ENCODE data around the gene MINDY4. TPM values are rescaled to one million over a fixed set of nuclear protein-coding genes. Genes with fewer than 3 reads are reported as not detected.

MINDY4 gene
- 3.8 TPM for total RNA-seq
- long read RNA-seq, partial matches to known transcripts = 3 of 7 reads
- long read RNA-seq, other reads (novel, unspliced or antisense) = 1 of 7 reads

GRCh38 chr7:30771174-30771879 is at the start of gene MINDY4:
Gene MINDY4, plus strand, starts transcription at chr7:30771417. Its CDS starts 77 bp downstream, at chr7:30771494.
- no peaks in the 10 kb centered on the region for H3K36me3 ChIP-seq
- intact Hi-C loops (cut with micrococcal nuclease) = no loop called here
- peak within 1 kb of the TSS; percentile 80 for H3K4me3 ChIP-seq
- no peaks in the 10 kb centered on the region for H3K9me3 ChIP-seq (replicated peaks)
- peak; percentile 88 for DNase-seq
- peak within 1 kb of the TSS; percentile 85 for H3K27ac ChIP-seq (replicated peaks)
- peaks cover 50% of the 10 kb centered on the region for H3K4me1 ChIP-seq
- no peaks in the 10 kb centered on the region for H3K27me3 ChIP-seq (ENCODE audit: low read depth)
- peak; percentile 8 for TF ChIP-seq CTCF (IDR thresholded peaks at IDR 0.05; ENCODE audit: borderline replicate concordance)

- Histone ChIP-seq H3K4me1 (no peaks in the 10 kb centered on the region), H3K27ac (replicated peaks) (no peak overlapping the region), H3K36me3 (no peaks in the 10 kb centered on the region), H3K27me3 (ENCODE audit: low read depth) (no peaks in the 10 kb centered on the region), H3K4me3 (no peak overlapping the region), H3K9me3 (replicated peaks) (peaks cover 22% of the 10 kb centered on the region)
- DNase-seq = no peak
- no peak for TF ChIP-seq CTCF (IDR thresholded peaks at IDR 0.05; ENCODE audit: borderline replicate concordance)
- intact Hi-C loops (cut with micrococcal nuclease) = no loop called here
Observed at GRCh38 chr7:30722187-30722586, 49.0 kb upstream of the MINDY4 start.

- intact Hi-C loops (cut with micrococcal nuclease) = no loop called here
Observed at GRCh38 chr7:30722671-30723070, 48.5 kb upstream of the MINDY4 start.

GRCh38 chr7:30723776-30724175 is 47.4 kb upstream of the MINDY4 start:
- no peaks in the 10 kb centered on the region for H3K4me1 ChIP-seq
- TF ChIP-seq CTCF (IDR thresholded peaks at IDR 0.05; ENCODE audit: borderline replicate concordance) = no peak
- H3K4me3 ChIP-seq = no peak overlapping the region
- no peaks in the 10 kb centered on the region for H3K36me3 ChIP-seq
- no peak for DNase-seq
- intact Hi-C loops (cut with micrococcal nuclease) = no loop called here
- H3K27ac ChIP-seq (replicated peaks) = no peak overlapping the region
- peaks cover 6% of the 10 kb centered on the region for H3K9me3 ChIP-seq (replicated peaks)
- H3K27me3 ChIP-seq (ENCODE audit: low read depth) = no peaks in the 10 kb centered on the region

More at GRCh38 chr7:30722671-30723070, 48.5 kb upstream of the MINDY4 start:
- no peak for TF ChIP-seq CTCF (IDR thresholded peaks at IDR 0.05; ENCODE audit: borderline replicate concordance)
- Histone ChIP-seq H3K27me3 (ENCODE audit: low read depth) (no peaks in the 10 kb centered on the region), H3K4me3 (no peak overlapping the region), H3K4me1 (no peaks in the 10 kb centered on the region), H3K36me3 (no peaks in the 10 kb centered on the region), H3K27ac (replicated peaks) (no peak overlapping the region), H3K9me3 (replicated peaks) (peaks cover 17% of the 10 kb centered on the region)
- DNase-seq = no peak

- Histone ChIP-seq H3K27ac (replicated peaks) (no peak overlapping the region), H3K4me1 (no peaks in the 10 kb centered on the region), H3K36me3 (no peaks in the 10 kb centered on the region), H3K27me3 (ENCODE audit: low read depth) (peaks cover 6% of the 10 kb centered on the region), H3K9me3 (replicated peaks) (no peaks in the 10 kb centered on the region), H3K4me3 (no peak overlapping the region)
- intact Hi-C loops (cut with micrococcal nuclease) = no loop called here
- DNase-seq = no peak
- TF ChIP-seq CTCF (IDR thresholded peaks at IDR 0.05; ENCODE audit: borderline replicate concordance) = no peak
Observed at GRCh38 chr7:30726296-30727006, 44.8 kb upstream of the MINDY4 start.
